GM20000 (cell line): ENCODE data around the gene BBOX1.
"Not testable (repeated sequence)": the region's sequence is repeated elsewhere in the genome, so short reads cannot be mapped to it uniquely, and the experiment has no call there.

Experiments used
- DNase-seq: peaks from one replicate; pipeline ENCODE4 v3.0.0; 2012; ENCODE audit warnings: low spot score
- CTCF ChIP-seq: IDR thresholded peaks from 2 replicates; pipeline ENCODE4 v1.5.1; 2012; ENCODE audit warnings: mild to moderate bottlenecking, control low read depth; ENCODE audit errors: extremely low read depth, missing control alignments

The BBOX1 gene

GRCh38 chr11:27171376-27171958, 130.9 kb downstream of the BBOX1 start:
- DNase-seq, result no peak
- no peak for TF ChIP-seq CTCF

GRCh38 chr11:27173545-27173944, 132.9 kb downstream of the BBOX1 start:
- no peak for TF ChIP-seq CTCF
- DNase-seq, result no peak

- TF ChIP-seq CTCF, result no peak
- DNase-seq, result no peak
These were observed 133.4 kb downstream of the BBOX1 start for GRCh38 chr11:27174021-27174420.

- no peak for TF ChIP-seq CTCF
- DNase-seq, result no peak
These were observed 134.1 kb downstream of the BBOX1 start for GRCh38 chr11:27174672-27175210.

GRCh38 chr11:27175562-27175961, 134.9 kb downstream of the BBOX1 start:
- not testable (repeated sequence) for DNase-seq
